B cell (primary cell): ENCODE measurements around the gene DTNA.

Experiments
- EZH2 ChIP-seq: IDR thresholded peaks from 2 replicates; pipeline ENCODE4 v1.6.1; 2012; ENCODE audit warnings: borderline replicate concordance, low read depth, mild to moderate bottlenecking, moderate library complexity, low read length; ENCODE audit not compliant: insufficient read depth, poor library complexity, severe bottlenecking
- TF ChIP-seq, protein P1 (sequence below): fragments of 200-600 bp; IDR thresholded peaks from one replicate; pipeline ENCODE4 v1.8.0; 2022; ENCODE audit warnings: antibody characterized with exemption, mild to moderate bottlenecking

DNA sequence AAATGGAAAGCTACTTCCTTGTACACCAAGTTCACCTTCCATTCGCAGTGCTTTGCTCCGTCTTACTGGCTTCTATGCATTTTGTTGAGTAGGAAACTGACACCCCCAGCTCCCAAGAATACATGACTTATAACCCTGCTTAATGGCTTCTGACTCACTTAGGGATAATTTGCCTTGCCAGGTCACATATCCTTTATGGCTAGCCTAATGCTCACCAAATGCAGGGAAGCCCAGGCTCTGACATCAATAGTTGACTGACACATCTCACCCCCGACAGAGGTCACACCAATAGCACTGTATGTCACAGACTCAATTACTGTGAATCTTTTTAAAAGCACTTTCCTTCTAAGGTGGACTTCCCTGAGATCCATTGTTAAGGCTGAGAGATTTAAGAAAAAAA, 147.2 kb downstream of the DTNA start:
- TF ChIP-seq, protein P1, sequence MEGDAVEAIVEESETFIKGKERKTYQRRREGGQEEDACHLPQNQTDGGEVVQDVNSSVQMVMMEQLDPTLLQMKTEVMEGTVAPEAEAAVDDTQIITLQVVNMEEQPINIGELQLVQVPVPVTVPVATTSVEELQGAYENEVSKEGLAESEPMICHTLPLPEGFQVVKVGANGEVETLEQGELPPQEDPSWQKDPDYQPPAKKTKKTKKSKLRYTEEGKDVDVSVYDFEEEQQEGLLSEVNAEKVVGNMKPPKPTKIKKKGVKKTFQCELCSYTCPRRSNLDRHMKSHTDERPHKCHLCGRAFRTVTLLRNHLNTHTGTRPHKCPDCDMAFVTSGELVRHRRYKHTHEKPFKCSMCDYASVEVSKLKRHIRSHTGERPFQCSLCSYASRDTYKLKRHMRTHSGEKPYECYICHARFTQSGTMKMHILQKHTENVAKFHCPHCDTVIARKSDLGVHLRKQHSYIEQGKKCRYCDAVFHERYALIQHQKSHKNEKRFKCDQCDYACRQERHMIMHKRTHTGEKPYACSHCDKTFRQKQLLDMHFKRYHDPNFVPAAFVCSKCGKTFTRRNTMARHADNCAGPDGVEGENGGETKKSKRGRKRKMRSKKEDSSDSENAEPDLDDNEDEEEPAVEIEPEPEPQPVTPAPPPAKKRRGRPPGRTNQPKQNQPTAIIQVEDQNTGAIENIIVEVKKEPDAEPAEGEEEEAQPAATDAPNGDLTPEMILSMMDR: no peak
- no peak for TF ChIP-seq EZH2
